ENCODE data around the gene FAM13B.

FAM13B gene

GRCh38 chr5:137937994-137938750 is 94.7 kb downstream of the FAM13B start:
- Mint-ChIP-seq H3K4me1 (peaks cover 18% of the 10 kb centered on the region), H3K27me3 (ENCODE audit: low read depth) (no peaks in the 10 kb centered on the region), H3K27ac (no peak overlapping the region), H3K36me3 (ENCODE audit: low read depth) (peaks cover 68% of the 10 kb centered on the region), H3K9me3 (no peaks in the 10 kb centered on the region), H3K4me3 (no peak overlapping the region)
- no peak for TF ChIP-seq CTCF (IDR thresholded peaks at IDR 0.05; ENCODE audit: unreplicated experiment in 3 of 3)

- no peaks in the 10 kb centered on the region for H3K9me3 Mint-ChIP-seq
- peaks cover 46% of the 10 kb centered on the region for H3K36me3 Mint-ChIP-seq (ENCODE audit: low read depth)
- H3K4me1 Mint-ChIP-seq, result peaks cover 18% of the 10 kb centered on the region
- H3K27me3 Mint-ChIP-seq (ENCODE audit: low read depth), result no peaks in the 10 kb centered on the region
- no peak for TF ChIP-seq CTCF (IDR thresholded peaks at IDR 0.05; ENCODE audit: unreplicated experiment in 3 of 3)
- H3K4me3 Mint-ChIP-seq, result no peak overlapping the region
- peak overlapping the region in 1 of 3 experiments; percentile 44 for H3K27ac Mint-ChIP-seq
These were observed 97.2 kb downstream of the FAM13B start for GRCh38 chr5:137935694-137936093.

GRCh38 chr5:137935190-137935589 is 97.7 kb downstream of the FAM13B start:
- H3K27me3 Mint-ChIP-seq (ENCODE audit: low read depth), result no peaks in the 10 kb centered on the region
- no peak for TF ChIP-seq CTCF (IDR thresholded peaks at IDR 0.05; ENCODE audit: unreplicated experiment in 3 of 3)
- peak overlapping the region in 1 of 3 experiments; percentile 44 for H3K27ac Mint-ChIP-seq
- H3K4me3 Mint-ChIP-seq, result no peak overlapping the region
- H3K4me1 Mint-ChIP-seq, result peaks cover 18% of the 10 kb centered on the region
- peaks cover 41% of the 10 kb centered on the region for H3K36me3 Mint-ChIP-seq (ENCODE audit: low read depth)
- no peaks in the 10 kb centered on the region for H3K9me3 Mint-ChIP-seq

- TF ChIP-seq CTCF (IDR thresholded peaks at IDR 0.05; ENCODE audit: unreplicated experiment in 3 of 3), result no peak
- Mint-ChIP-seq H3K27ac (peak overlapping the region in 1 of 3 experiments; percentile 49), H3K27me3 (ENCODE audit: low read depth) (no peaks in the 10 kb centered on the region), H3K9me3 (no peaks in the 10 kb centered on the region), H3K4me1 (peaks cover 18% of the 10 kb centered on the region), H3K4me3 (no peak overlapping the region), H3K36me3 (ENCODE audit: low read depth) (peaks cover 35% of the 10 kb centered on the region)
These were observed 99.4 kb downstream of the FAM13B start for GRCh38 chr5:137933491-137933911.

- H3K27ac Mint-ChIP-seq, result no peak overlapping the region
- H3K36me3 Mint-ChIP-seq (ENCODE audit: low read depth), result peaks cover 31% of the 10 kb centered on the region
- H3K4me3 Mint-ChIP-seq, result no peak overlapping the region
- no peaks in the 10 kb centered on the region for H3K9me3 Mint-ChIP-seq
- no peak for TF ChIP-seq CTCF (IDR thresholded peaks at IDR 0.05; ENCODE audit: unreplicated experiment in 3 of 3)
- no peaks in the 10 kb centered on the region for H3K27me3 Mint-ChIP-seq (ENCODE audit: low read depth)
- H3K4me1 Mint-ChIP-seq, result peaks cover 18% of the 10 kb centered on the region
These were observed 100.1 kb downstream of the FAM13B start for GRCh38 chr5:137932800-137933199.

GRCh38 chr5:137923856-137924255 is 109.0 kb downstream of the FAM13B start:
- Mint-ChIP-seq H3K9me3 (peaks cover under 1% of the 10 kb centered on the region), H3K27me3 (ENCODE audit: low read depth) (no peaks in the 10 kb centered on the region), H3K4me3 (no peak overlapping the region), H3K36me3 (ENCODE audit: low read depth) (peaks cover 7% of the 10 kb centered on the region), H3K27ac (no peak overlapping the region), H3K4me1 (no peaks in the 10 kb centered on the region)
- TF ChIP-seq CTCF (IDR thresholded peaks at IDR 0.05; ENCODE audit: unreplicated experiment in 3 of 3), result no peak

Measured in nephron (organoid).